Mucosa of descending colon (tissue), 3 donors: ENCODE data around the gene UNC5C. TPM values are rescaled to one million over a fixed set of nuclear protein-coding genes. Genes with fewer than 3 reads are reported as not detected.

Experiments used
- ATAC-seq: fragments of 200-7000 bp; cut with Tn5 transposase; one replicate; pipeline ENCODE4 v1.9.1; 2020; ENCODE audit warnings: mild to moderate bottlenecking, moderate library complexity
- DNase-seq, 3 donors: peaks; one replicate each; pipeline ENCODE4 v3.0.0-alpha.2; 2020
- H3K36me3 ChIP-seq: fragments of 200-600 bp; one replicate; pipeline ENCODE4 v1.8.0; 2021; ENCODE audit warnings: low read depth, mild to moderate bottlenecking
- H3K4me1 ChIP-seq: fragments of 200-600 bp; one replicate; pipeline ENCODE4 v1.8.0; 2021; ENCODE audit warnings: low read depth, mild to moderate bottlenecking
- H3K4me3 ChIP-seq: fragments of 200-600 bp; one replicate; pipeline ENCODE4 v1.8.0; 2021; ENCODE audit warnings: mild to moderate bottlenecking
- H3K9me3 ChIP-seq: fragments of 200-600 bp; one replicate; pipeline ENCODE4 v1.8.0; 2021; ENCODE audit warnings: mild to moderate bottlenecking
- CTCF ChIP-seq: fragments of 200-600 bp; IDR thresholded peaks from one replicate; pipeline ENCODE4 v1.8.0; 2022; ENCODE audit warnings: antibody characterized with exemption, mild to moderate bottlenecking
- intact Hi-C, 2 donors: fragments of 100-400 bp; cut with DNase I in 1 of 2; cut with micrococcal nuclease in 1 of 2; formaldehyde crosslinking; loops; one replicate each; pipeline versions ENCODE4 v1.11.0 to v1.11.1; 2022; cut with DNase I, micrococcal nuclease
- total RNA-seq, 3 donors: library from RNA; stranded (reverse); fragmentation: NEBNext Ultra II Directional in 2 of 3; extraction: Animal tissue kit (Norgen Biotek cat#: 25700) in 2 of 3; gene quantifications; one replicate each; pipeline versions ENCODE4 v1.2.1 to v1.2.4, GENCODE V29; 2021 to 2023
- donor health status: DM: no; HTN: no; CAD: no; lungs with moderate emphysema.
- donor health status: DM: no; HTN: no; CAD: no.
- donor health status: DM: no; HTN: yes; CAD: no.

Gene UNC5C
- total RNA-seq, 3 donors from 2014 or later = 3.1 to 7.2 (median 4.6) TPM

DNA sequence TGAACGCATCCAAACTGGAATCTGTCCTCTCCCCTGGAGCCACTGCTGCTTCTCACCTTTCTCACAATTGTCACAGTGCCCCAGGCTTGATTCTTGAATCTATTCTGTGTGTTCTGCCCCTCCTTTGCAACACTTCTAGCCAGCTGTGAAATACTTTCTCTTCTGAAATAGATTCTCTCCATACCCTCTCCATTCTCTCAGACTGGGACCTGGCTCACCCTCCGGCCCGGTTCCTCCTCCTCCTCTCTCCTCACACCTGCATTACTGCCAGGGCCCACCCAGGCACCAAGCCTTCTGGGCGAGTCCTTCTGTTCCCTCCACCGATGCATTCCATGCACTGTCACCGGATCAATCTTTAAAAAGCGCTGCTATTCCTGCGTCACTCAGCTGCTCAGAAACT, 336.1 kb downstream of the UNC5C start:
- no peaks in the 10 kb centered on the region for H3K36me3 ChIP-seq
- no peaks in the 10 kb centered on the region for H3K9me3 ChIP-seq
- TF ChIP-seq CTCF = no peak
- intact Hi-C loops = no loop called here
- H3K4me1 ChIP-seq = peaks cover 6% of the 10 kb centered on the region
- no peak overlapping the region for H3K4me3 ChIP-seq
- ATAC-seq (peak; percentile 58), DNase-seq (no peak)

DNA sequence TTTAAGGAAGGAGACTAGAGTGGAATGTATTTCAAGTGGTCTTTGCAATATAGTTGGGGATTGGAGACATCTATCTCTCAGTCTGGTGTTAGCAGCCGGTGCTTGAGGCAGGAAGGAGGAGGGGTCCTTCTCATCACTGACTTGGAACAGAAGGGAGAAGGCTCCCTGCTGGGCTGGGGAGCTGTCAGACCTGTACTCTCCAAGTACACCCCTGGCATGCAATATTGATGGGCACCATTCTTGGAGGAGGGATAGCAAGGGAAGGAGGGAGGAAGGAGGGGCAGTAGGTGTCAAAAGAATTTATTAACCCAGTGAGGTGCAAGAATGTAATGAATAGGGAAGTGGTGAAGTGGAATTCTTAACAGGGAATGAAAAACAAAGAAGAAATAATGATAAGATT, 338.8 kb downstream of the UNC5C start:
- no peak for DNase-seq
- Histone ChIP-seq H3K4me3 (no peak overlapping the region), H3K36me3 (no peaks in the 10 kb centered on the region), H3K9me3 (no peaks in the 10 kb centered on the region), H3K4me1 (peaks cover 6% of the 10 kb centered on the region)
- no peak for ATAC-seq
- intact Hi-C loops = no loop called here
- TF ChIP-seq CTCF = no peak

DNA sequence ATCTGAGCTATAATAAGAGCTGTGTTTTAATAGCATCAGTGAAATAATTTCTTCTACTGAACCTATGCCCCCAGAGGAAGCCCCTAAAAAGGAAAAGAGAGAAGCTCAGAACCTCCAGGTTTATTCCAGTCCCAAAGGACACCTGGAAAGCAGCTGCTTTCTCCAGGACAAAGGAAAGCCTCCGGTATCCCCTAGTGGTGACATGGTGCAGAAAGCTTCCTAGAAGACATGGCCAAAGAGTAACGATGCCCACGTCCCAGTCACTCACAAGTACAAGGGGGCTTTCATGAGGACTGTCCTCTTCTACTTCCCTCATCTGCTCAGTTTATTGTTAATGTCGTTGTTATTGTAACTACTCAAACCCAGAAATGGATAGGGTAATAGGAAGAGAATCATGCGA, 343.9 kb downstream of the UNC5C start:
- H3K9me3 ChIP-seq = no peaks in the 10 kb centered on the region
- H3K4me1 ChIP-seq = no peaks in the 10 kb centered on the region
- H3K36me3 ChIP-seq = no peaks in the 10 kb centered on the region
- intact Hi-C loops = no loop called here
- no peak for TF ChIP-seq CTCF
- DNase-seq (no peak), ATAC-seq (no peak)
- H3K4me3 ChIP-seq = no peak overlapping the region

- no peaks in the 10 kb centered on the region for H3K9me3 ChIP-seq
- H3K4me1 ChIP-seq = no peaks in the 10 kb centered on the region
- DNase-seq (no peak), ATAC-seq (no peak)
- H3K4me3 ChIP-seq = no peak overlapping the region
- no peaks in the 10 kb centered on the region for H3K36me3 ChIP-seq
- intact Hi-C loops = no loop called here
- no peak for TF ChIP-seq CTCF
These were observed 344.4 kb downstream of the UNC5C start for GRCh38 chr4:95204267-95204844.

- Histone ChIP-seq H3K9me3 (no peaks in the 10 kb centered on the region), H3K36me3 (no peaks in the 10 kb centered on the region), H3K4me3 (no peak overlapping the region), H3K4me1 (no peaks in the 10 kb centered on the region)
- no peak for TF ChIP-seq CTCF
- ATAC-seq = no peak
- no peak for DNase-seq
- intact Hi-C loops = no loop called here
These were observed 349.8 kb downstream of the UNC5C start for GRCh38 chr4:95198961-95199360.

DNA sequence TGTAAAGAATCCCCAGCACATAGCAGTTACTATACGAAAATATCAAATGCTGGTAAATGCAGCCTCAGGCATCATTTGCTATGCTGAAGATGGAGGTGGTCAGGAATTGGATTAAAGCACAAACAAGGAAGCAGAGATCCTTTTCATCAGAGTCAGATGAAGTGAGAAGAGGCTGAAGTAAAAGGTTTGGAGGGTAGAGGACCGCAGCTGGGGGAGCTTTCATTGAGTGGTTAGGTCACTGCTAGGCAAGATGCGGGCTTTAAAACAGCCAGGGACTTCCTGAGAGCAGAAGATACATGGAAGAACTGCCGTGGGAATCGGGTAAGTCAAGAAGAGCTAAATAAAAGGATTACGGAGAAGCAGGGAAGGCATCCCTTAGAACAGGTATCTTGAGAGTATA, 351.4 kb downstream of the UNC5C start:
- Histone ChIP-seq H3K4me1 (no peaks in the 10 kb centered on the region), H3K4me3 (no peak overlapping the region), H3K36me3 (no peaks in the 10 kb centered on the region), H3K9me3 (no peaks in the 10 kb centered on the region)
- no peak for TF ChIP-seq CTCF
- ATAC-seq (no peak), DNase-seq (no peak)
- intact Hi-C loops = no loop called here
